GM21723 (cell line): ENCODE measurements around the gene ITGB3.
"Not testable (repeated sequence)": the region's sequence is repeated elsewhere in the genome, so short reads cannot be mapped to it uniquely, and the experiment has no call there.

Experiments used
- ATAC-seq: cut with Tn5 transposase; IDR thresholded peaks from one replicate; pipeline ENCODE4 v1.9.1; 2021; ENCODE audit warnings: mild to moderate bottlenecking, moderate library complexity; ENCODE audit not compliant: unreplicated experiment

The ITGB3 gene

DNA sequence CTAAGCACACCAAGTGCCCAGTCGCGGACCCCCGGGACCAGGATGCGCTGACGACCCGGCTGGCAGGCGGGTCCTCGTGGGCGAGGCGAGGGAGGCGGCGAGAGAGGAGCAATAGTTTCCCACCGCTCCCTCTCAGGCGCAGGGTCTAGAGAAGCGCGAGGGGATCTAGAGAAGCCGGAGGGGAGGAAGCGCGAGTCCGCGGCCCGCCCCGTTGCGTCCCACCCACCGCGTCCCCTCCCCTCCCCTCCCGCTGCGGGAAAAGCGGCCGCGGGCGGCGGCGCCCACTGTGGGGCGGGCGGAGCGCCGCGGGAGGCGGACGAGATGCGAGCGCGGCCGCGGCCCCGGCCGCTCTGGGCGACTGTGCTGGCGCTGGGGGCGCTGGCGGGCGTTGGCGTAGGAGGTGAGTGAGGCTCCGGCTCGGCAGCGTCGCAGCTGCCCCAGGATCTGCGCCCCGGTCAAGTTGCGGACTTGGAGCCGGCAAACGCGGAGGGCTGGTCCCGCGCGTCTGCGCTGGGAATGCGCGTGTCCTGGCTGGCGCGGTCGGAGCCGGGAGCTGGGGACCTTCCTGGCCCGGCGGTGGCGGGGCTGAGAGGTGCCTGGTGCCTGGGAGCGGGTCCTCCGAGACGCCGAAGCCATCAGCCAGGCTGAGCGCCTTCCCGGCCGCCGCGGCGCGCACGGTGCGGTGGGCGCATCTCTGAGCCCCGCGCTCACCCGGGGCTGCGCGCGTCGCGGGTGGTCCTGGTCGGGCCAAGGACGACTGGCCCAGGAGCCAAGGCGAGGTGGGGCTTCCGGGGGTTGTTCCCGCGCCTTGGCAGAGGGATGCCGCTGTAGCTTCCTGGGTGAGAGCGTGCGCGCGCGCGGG is at the start of gene ITGB3:
Gene ITGB3, plus strand, starts transcription at position 287 of the 862 bp plus-strand sequence. Its CDS starts 35 bp downstream, at position 322.
- ATAC-seq, result peak; percentile 94

DNA sequence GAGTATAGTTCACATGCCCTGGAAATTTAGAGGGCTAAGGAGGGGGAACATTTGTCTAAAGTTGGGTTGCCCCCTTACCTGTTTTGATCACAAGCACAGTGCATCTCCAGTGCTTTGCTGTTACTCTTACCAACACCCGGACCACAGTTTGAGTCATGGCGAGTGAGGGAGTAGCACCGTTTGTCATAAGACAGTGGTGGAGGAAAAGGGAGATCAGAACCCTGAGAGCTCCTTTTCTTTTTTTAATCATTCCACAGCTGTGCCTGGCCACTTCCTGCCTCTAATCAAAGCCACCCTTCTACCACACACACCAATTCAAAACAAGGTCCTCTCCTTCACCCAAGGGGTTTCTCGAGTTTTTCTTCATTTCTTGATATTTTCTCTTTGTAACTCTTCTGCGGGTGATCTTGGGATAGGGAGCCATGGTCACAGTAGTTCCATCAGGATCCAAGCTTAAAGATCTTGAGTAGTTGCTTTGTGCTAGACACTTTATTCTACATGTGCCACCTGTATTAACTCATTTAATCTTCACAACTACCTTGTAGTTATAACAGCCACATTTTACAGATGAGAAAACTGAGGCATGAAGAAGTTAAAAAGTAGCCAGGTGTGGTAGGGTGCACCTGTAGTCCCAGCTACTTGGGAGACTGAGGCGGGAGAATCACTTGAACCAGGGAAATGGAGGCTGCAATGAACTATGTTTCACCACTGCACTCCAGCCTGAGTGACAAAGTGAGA is 49.5 kb upstream of the ITGB3 start:
- ATAC-seq, result no peak

DNA sequence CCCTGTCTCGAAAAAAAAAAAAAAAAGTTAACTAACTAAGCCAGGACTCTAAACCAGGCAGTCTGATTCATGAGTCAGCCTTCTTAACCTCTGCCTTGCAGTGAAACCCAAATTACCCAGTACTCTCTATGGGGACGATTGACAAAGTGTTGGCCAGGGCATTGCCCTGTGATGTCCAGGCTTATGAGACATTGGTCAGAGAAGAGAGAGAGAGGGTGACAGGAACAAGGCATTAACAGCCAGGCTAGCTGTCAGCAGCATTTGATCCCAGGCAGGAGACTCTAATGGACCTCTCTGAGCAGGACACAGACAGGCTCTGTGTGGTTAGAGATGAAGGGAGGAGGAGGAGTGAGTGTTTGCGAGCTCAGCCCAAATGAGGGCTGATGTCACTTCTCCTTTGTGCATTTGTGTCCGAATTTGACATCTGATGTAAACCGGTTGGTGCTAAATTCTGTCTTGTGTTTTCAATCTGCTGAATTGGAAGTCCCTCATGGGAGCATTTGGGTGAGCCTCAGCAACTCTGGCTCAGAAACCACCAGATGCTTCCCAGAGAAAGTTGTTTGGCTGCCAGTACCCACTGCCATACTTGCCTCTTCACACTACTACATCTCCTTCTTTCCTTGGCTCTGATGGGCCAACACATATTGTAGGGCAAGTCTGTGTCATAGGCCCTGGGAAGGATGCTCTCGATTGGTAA is 48.8 kb upstream of the ITGB3 start:
- peak; percentile 41 for ATAC-seq

DNA sequence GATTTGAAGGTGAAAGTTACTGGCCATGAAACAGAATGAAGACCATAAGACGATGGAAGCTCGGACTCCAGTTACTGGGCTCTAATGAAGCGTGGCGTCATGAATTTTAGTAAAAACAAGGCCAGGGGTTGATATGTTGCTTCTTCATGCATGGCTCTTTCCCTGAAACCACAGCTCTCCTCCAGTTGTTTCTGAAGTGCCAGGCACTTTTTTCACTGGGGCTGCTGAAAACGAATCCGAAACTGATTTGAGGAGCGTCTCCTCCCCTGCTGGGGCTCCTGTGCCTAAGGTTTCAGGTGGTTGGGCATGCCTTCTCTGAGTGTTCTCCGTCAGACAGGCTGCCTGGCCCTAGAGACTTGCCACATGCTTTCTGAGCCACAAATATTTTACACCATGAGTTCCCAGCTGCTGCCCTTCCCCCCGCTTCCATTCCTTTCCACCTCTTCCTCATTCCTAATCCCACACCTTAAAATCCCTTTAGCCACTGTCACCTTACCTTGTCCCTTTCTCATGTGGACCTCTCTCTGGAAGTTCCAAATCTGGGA is 48.1 kb upstream of the ITGB3 start:
- peak; percentile 60 for ATAC-seq

DNA sequence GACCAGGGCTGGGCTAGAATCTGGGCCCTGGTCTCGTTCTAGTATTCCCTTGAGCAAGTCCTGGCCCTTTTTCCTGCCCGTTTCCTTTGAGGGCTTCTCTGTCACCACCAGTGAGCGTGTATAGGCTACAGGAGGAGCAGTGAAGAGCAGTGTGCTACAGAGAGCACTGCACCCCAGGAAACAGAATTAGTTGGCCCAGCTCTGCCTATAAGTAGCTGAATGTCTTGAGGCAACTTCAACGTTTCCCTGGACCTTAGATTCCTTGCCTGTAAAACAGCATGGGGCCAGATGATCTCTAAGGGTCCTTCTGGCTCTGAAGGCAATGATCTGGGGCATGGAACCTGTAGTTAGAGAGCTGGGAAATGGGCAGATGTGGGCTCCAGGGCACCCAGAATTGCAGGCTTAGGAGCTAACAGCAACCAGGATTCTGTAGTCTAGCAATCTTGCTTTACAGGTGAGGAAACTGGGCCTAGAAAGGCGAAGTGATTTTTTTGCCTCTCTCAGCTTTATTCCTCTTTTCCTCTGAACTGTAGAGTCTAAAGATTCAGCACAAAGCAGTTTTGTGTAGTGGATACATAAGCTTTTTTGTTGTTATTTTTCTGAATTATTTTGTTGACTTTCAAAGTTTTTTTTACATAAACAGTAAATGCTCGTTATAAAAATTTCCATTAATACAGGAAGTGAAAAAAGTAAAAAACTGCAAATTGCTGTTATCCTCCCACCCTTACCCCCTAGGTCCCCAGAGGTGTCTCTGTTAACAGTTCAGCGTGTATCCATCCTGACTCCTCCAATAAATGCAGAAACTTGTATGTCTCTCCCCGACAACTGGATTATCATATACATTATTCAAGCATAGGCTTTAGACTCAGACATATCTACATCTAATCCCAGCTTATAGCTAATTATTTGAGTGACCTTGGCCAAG is 46.2 kb upstream of the ITGB3 start:
- ATAC-seq, result no peak

DNA sequence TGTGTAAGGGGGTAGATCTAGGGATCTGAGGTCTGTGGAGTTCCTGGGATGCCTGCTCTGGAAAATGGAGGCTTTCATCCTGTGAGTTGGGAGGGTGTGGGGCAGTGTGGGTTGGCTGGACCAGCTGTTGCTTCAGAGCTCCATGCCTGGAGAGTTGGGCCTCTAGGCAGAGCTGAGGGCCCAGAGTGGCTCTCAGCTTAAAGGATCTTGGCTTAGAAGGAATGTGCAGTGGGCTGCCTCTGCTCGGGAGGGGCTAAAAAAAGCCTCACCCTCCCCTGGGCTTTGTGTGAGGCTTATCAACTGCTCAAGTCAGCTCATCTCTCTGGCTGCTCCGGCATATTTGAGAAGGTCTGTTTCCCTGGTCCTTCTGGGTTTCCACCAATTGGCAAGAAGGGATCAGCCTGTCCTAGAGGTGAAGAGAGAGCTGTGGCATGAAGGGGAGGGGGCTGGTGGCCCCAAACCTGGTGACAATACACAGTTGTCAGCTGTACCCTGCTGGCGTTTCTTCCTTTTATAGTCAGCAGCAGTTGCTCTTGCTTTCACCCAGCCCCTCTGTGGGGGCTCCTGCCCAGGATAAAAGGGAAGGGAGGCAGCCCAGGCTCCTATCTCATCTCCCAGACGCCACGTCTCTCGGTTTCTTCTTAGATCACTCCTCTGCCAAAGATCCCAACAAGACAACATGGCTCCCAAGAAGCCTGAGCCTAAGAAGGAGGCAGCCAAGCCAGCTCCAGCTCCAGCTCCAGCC is 44.7 kb upstream of the ITGB3 start, which contains the start of gene MYL4:
Gene MYL4, plus strand, starts transcription at position 605 of the 745 bp plus-strand sequence. Its CDS starts 75 bp downstream, at position 680.
- no peak for ATAC-seq

DNA sequence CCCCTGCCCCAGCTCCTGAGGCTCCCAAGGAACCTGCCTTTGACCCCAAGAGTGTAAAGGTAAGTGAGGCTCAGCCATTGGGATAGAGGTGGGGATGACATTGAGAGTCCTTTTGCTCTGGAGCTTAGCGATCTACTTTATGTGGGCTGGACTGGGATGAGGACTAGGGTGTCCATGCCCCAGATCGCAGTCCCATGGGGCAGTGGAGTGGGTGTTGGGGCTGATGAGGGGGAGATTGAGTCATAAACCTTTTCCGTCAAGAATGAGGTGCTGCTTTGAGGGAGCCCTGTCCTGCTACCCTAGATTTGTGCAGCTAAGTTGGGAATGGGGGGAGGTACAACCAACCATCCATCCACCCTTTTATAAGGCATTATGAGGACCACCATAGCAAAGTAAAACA is 44.1 kb upstream of the ITGB3 start:
- no peak for ATAC-seq

DNA sequence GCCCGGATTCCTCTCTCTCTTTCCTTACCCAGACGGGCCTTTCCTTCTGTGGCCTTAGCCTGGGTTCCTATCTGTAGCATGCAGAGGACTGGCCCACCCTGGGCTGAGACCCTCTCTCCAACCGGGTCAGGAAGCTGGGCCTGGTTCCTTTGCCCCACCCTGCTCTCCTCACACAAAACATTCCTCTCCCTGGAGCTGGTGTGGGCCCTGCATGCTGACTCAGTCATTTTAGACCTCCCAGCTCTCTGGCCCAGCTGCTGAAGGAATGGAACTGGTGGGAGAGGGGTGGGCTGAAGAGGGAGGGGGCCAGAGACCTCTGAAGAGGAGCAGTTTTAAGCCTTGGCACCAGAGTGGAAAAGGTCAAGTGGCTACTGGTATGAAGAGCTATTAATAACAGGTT is 43.5 kb upstream of the ITGB3 start:
- no peak for ATAC-seq

DNA sequence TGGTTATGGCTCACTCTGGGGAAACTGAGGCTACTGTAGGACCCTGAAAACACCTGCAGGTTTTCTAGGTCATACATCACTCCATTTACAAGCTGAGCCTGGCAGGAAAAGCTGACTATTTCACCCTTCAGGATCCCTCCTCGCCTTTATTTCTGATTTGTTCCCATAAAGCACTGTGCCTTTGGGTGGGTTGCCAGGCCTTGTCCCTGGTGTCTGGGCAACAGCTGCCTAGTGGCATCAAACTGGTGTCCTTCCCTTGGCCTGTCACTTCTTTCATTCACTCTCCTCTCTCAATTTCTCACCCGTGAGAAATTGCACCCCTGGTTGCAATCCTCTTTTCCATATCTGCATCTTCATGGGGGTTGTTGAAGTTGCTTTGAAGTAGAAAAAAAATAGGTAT is 42.8 kb upstream of the ITGB3 start:
- ATAC-seq, result no peak

DNA sequence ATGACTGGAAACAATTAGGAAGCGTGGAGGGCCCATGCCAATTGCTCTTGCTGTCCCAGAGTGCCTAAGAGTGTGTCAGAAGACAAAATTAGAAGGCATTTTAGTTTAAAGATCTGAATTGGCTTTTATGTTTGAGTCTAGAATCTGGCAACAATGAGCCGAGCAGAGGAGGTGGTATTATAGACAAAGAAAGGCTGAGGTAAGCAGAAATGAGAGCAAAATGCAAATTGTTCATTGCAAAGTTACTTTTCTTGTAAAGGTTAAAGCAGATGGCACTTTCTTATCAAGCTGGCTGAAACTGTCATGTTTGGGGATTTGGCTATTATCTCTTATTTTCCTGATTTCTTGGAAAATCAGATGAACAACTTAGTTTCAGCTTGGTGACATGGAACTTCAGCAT is 41.2 kb upstream of the ITGB3 start:
- no peak for ATAC-seq

DNA sequence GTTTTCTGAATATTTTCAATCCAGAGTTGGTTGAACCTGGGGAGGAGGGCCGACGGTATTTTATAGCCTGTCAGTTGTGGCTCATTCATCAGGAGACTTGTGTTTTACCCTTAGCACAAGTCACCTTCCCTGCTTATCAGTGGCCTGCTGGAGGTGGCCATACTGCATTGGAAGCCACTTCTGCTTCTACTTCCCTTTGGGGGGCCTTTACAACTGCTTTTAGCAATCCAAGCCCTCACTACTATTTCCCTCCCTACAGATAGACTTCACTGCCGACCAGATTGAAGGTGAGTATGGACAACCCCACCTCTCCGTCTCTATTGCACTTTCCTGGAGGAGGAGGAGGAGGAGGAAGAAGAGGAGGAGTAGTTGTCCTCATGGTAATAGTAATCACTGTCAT is 40.1 kb upstream of the ITGB3 start:
- no peak for ATAC-seq

DNA sequence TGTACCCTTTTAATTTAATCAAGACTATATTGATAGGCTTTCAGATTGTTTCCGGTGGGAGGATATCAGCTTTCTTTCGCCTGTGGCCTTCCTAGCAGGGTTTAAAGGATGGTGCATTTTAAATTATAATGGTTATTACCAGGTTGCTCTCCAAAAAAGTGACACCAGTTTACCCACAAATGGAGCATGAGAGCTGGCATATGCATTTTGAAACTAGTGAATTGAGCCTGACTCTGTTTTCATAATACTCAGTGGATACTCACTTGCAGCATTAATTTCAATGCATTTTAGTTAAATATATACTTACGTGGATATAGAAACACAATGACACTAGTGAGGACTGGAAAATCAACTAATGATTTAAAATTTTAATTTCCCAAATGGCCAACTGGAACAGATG is 38.7 kb upstream of the ITGB3 start:
- ATAC-seq, result no peak

DNA sequence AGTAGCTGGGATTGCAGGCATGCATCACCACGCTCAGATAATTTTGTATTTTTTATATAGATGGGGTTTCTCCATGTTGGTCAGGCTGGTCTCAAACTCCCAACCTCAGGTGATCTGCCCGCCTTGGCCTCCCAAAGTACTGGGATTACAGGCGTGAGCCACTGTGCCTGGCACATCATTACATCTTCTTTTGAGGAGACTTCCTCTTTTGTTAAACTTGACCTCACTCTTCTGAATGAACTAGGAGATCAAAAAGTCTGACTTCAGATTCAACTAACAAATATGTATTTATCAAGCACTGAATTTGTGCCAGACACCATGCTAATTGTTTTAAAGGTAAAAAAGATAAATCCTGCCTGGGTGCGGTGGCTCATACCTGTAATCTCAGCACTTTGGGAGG is 36.8 kb upstream of the ITGB3 start:
- not testable (repeated sequence) for ATAC-seq

DNA sequence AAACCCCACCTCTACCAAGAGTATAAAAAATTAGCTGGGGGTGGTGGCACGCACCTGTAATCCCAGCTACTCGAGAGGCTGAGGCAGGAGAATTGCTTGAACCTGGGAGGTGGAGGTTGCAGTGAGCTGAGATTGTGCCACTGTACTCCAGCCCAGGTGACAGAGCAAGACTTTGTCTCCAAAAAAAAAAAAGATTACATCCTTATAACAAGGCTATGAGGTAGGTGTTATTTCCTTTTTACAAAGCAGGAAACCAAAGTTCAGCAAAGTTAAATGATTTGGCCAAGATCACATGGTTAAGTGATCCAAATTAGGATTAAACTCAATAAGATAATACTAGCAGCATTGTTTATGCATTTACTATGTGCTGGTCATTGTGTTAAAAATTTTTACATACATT is 36.3 kb upstream of the ITGB3 start:
- ATAC-seq, result not testable (repeated sequence)

DNA sequence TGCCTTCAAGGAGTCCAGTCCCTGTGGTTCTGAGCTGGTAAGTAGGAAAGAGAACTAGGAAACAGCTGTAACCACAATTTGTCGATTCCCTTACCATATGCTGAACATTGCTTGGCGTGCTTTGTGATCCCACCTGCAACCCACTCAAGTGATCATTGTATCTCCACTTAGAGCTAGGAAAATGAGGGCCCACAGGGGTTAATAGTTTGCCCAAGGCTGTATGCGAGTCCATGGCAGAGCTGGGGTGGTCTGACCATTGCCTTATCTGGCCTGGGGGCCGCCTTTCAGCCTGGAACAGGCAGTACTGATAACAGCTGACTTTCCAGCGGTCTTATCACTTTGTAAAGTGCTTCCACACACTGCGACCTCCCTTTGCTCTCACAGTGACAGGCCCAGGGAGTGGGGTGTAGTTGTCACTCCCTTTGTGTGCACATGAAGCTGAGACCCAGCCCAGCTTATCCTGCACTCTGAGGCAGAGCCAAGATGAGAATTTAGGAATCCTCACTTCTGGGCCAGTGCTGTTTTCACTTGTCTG is 34.7 kb upstream of the ITGB3 start:
- no peak for ATAC-seq

DNA sequence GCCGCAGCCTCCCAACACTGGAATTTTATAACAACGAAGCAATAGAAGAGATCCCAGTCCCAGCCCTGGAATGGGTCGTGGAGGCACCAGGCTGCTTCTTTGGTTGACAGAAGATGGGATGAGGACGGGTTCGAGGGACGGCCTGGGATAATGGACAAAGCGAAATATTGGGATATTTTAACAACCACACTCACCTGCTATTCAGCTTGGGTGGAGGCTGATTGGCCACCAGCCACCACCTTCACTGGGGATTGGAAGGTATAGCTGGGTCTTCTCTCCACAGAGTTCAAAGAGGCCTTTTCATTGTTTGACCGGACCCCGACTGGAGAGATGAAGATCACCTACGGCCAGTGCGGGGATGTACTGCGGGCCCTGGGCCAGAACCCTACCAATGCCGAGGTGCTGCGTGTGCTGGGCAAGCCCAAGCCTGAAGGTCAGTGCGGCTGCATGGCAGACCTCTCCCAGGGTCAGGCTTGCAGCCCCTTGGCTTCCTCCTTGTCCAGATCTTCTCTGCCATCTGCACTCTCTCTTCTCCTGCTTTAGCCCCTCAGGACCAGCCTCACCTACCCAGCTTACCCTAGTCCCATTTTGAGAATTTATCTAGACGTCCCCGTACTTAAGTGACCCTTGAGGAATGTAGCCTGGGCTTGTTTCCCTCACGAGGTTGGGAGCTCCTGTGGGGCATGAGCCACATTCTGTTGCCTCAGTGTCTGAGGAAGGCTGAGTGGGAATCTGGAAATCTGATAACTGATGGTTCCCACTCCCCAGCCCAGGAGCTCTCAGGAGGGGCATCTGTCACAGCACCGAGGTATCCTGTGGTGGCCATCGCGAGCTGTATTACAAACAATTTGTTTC is 33.8 kb upstream of the ITGB3 start:
- no peak for ATAC-seq

DNA sequence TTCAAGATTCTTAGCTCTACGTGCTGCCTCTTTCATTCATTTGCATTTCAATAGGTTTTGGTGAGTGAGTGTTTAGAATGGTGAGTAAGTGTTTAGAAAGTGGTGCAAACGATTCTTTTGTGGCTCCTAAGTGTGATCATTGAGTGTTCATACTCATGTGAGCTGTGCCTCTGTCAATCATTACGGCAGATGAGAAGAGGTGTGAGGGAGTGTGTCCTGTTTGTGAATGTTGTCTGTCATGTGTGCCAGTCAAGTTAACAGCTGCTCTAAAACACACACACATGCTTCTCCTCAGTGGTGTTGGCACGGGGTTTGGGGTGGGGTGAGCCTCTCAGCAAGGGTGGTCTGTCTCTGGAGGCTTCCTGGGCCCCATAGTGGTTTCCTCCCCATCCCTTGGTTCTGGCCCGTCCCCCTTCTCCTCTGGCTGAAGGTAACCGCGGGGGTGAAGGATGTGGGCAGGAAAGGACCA is 33.1 kb upstream of the ITGB3 start:
- no peak for ATAC-seq

DNA sequence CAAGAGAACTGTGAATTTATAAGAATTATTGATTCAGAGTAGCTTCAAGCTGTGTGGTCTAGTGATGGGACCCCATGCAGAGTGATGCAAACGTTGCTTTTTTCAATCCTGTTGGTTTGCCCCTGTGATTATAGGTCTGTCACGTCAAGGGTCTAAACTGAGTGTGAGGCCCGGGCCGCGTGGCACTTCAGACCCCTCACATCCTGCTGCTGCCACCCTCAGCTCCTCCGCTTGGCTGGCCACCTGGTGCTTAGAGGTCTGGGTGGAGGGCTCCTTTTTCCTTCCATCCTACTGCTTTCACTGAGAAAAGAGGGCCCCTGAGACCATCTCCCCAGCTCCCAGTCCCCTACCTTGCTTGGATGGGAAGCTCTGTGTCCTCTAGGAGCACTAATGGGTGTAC is 32.5 kb upstream of the ITGB3 start:
- ATAC-seq, result no peak
